NK-92 treated with Interleukin-12 subunit alpha and Interleukin-12 subunit beta, amount 100 ng/mL, for 24 hours (cell line): ENCODE measurements around the gene PTPRN2.

Experiments used
- DNase-seq: peaks from one replicate; lab custom pipeline; 2025; lab: John Stamatoyannopoulos, UW

The PTPRN2 gene

DNA sequence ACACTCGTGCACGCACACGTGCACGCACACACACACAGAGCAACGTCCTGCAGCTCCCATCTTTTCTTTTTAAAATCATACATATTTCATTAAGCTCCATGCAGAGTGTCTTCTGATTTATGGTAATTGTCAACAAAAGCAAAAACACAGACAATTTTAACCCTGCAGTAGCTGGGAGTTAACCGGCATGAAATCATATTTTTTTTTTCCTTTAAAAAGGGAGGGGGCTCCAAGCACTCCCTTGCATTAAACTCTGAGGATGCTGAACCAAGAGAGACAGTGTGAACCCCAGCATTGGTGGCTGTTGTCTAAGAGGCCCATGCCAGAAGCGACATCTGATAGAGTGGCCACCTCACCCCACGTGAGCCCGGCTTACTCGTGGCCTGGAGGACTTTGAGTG is 708.2 kb downstream of the PTPRN2 start:
- no peak for DNase-seq

DNA sequence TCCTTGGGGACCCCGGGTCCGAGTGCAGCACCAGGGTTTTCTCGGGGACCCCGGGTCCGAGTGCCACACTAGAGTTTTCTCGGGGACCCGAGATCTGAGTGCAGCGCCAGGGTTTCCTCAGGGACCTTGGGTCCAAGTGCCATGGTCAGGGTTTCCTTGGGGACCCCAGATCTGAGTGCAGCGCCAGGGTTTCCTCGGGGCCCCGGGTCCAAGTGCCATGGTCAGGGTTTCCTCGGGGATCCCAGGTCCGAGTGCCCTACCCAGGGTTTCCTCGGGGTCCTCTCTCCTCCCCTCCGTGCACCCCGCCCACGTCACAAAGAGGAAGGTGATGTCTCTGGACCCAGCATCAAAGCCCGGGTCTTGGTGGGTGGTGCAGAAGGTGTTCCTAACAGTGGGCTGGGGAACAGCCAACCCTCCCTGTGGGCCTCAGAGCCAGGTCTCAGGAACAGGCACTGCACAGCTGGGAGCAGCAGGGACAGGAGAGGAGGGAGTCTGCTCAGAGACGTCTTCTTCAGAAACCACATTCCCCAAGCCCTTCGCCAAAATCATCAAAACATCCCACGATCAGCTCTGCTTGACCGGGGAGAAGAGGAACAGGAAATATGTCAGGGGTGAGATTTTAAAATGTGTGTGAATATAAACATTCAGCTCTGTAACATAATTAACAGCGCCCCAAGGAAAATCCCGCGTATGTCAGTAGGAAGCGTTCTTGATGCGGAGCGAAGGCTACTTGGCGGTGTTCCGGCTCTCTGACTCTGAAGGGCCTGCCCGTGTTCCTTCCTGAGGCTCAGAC is 710.1 kb downstream of the PTPRN2 start:
- no peak for DNase-seq

DNA sequence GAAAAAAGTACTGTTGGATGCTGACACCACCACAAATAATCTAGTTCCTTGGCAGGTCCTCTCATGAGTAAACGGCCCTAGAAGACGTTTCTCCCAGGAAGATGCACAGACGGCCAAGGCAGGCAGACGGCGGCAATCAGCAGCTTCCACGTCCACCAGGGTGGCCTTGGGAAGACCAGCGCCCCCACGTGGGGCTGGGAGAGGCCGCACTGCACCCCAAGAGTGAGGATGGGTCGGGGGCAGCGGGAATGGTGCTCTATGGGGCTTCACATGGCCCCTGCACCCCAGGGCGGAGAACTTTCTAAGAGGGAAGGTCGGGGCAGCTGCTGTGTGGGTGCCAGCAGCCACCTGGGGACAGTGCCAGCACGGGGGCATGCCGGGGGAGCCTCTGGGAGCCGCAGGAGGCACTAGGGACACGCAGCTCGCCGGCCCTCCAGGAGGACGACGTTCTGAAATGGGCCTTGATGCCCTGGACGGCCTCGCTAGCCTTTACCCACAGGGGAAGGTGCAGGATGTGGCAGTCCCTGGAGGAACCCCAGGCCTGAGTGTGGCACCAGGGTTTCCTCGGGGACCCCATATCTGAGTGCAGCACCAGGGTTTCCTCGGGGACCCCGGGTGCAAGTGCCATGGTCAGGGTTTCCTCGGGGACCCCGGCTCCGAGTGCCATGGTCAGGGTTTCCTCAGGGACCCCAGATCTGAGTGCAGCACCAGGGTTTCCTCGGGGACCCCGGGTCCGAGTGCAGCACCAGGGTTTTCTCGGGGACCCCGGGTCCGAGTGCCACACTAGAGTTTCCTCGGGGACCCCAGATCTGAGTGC is 710.9 kb downstream of the PTPRN2 start:
- DNase-seq = no peak

DNA sequence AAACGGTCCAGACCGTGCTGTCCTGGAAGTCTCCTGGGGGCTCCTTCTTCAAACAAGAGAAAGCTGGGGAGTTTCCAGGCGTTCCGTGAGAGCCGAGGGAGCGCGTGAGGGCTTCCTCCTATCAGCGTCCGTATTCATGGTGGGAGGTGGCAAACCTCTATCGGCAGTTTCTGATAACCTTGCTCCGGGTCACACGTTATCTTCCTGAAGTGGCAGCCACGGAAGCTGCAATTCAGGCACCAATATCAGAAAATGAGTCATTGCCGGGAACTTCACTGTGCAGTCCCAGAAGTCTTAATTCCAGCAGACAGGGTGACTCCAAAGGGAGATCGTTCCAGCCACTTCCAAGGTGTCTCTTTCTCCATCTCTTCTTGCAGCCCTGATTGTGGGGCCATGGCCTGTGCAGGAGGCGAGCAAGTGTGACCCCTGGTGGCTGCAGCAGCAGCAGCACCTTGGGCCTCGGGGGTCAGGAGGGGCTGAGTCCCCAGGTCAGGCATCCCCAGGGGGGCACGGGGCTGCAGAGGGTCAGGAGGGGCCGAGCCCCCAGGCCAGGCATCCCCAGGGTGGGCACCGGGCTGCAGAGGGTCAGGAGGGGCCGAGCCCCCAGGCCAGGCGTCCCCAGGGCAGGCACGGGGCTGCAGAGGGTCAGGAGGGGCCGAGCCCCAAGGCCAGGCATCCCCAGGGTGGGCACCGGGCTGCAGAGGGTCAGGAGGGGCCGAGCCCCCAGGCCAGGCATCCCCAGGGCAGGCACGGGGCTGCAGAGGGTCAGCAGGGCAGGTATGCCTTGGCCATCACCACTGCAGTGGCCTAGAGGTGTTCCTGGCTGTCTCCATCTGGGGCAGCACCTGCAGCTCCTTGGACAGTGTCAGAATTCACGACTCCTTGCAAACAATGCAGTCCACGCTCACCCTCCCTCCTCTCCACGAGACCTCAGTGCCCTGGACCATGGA is 712.1 kb downstream of the PTPRN2 start:
- no peak for DNase-seq

- DNase-seq = no peak
These were observed 712.8 kb downstream of the PTPRN2 start for GRCh38 chr7:157874870-157875229.

- DNase-seq = no peak
These were observed 713.3 kb downstream of the PTPRN2 start for GRCh38 chr7:157874208-157874816.

DNA sequence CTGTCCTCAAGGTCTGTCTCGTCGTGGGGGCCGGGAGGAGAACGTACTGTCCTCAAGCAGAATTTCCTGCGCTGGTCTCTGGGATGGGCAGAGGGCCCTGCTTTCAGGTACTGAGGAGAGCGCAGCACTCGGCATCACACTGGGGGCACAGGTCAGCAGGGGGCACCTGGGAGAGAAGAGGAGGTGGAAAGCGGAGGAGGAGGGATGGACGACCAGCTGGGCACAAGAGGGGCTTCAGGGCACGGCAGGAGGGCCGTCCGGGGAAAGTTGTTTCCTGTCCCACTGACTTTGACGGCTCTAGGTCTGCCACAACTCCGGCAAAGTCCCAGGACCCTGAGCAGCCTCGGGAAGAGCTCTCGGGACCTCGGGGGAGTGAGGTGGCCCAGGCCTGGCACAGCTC is 714.0 kb downstream of the PTPRN2 start:
- DNase-seq = no peak

DNA sequence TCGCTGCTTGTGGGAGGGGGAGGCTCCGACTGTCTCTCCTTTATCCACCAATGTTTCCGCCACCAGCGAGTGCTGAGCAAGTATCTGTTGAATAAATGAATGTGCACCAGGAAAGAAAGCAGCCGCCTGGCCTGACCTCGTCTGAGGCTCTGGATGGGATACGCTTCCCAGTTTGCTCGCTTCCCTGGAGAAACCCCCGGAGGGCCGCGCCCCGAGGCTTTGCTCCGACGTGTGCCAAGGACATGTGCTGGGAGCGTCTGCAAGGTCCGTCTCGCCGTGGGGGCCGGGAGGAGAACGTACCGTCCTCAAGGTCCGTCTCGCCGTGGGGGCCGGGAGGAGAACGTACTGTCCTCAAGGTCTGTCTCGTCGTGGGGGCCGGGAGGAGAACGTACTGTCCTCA is 714.4 kb downstream of the PTPRN2 start:
- DNase-seq = no peak

DNA sequence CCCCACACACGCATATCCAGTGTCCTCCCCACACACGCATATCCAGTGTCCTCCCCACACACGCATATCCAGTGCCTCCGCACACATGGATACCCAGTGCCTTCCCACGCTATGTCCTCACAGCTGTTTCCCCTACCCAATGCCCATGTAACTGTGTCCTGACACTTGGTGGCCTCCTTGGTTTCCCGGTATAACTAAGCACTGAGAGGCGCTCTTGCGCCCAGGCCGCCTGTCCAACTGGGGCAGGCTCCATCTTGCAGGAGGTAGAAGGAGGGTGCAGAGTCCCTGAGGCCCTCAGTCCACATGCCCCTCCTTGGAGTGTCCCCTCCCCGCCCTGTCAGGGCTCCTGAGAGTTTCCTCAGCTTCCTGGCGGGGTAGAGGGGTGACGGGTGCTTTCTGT is 715.2 kb downstream of the PTPRN2 start:
- DNase-seq = no peak

DNA sequence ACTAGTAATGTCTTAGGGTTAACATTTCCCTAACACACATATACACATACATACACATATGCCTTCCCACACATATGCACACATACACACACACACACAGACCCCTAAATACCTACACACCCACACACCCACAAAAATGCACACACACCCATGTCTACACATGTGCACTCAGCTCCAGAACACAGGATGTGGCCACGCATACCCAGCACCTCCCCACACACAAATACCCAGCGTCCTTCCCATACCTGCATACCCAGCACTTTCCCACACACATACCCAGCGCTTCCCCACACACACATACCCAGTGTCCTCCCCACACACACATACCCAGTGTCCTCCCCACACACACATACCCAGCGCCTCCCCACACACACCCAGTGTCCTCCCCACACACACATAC is 715.9 kb downstream of the PTPRN2 start:
- DNase-seq = no peak

DNA sequence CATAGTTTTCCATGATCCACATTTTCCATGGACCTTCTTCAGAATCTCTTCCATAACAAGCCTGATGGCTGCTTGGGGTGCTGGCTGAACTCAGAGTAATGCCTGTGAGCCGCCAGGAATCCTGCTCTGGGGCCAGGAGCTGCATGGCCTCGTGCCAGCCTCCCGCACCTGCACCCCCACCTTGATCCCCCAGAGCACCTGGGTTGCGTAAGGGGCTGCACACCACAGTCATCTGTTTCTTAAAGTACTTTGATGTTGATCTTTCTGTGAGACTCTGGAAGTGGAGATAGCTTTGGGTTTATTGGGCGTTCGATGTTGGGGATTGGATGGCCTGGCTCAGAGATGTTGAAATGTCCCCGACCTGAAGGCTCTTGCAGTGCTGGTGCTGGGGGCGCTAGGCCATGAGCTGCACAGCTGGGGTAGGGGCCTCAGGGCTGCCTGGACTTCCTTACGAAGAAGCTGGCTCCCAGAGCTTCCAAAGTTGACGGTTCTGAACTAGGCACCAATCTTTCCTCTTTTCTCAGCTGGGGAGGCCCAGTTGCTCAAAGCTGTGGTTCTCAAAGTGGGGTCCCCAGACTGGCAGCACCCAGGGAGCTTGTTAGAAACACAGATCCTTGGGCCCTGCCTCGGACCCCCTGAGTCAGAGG is 716.9 kb downstream of the PTPRN2 start:
- DNase-seq = no peak

GRCh38 chr7:157869793-157870192 is 717.8 kb downstream of the PTPRN2 start:
- DNase-seq = no peak

- no peak for DNase-seq
These were observed 719.8 kb downstream of the PTPRN2 start for GRCh38 chr7:157867685-157868305.

DNA sequence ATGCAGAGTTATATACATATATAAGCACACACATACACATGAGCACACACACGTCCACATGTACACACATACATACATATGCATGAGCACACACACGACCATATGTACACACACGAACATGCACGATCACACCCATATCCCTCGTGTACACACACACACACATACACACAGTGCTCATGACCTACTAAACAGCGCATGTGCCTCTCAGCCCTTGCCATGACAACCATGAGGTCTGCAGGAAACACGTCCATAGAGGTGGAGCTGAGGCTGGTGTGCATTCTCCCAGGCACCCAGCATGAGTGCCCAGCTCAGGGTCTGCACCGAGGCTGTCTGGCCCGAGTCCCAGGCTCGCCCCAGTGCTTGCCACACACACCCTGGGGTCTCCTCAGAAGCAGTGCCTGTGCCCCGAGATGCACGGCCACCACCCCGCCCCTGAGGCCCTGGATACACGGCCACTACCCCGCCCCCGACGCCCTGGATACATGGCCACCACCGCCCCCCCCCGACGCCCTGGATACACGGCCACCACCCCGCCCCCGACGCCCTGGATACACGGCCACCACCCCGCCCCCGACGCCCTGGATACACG is 721.2 kb downstream of the PTPRN2 start:
- DNase-seq = no peak

DNA sequence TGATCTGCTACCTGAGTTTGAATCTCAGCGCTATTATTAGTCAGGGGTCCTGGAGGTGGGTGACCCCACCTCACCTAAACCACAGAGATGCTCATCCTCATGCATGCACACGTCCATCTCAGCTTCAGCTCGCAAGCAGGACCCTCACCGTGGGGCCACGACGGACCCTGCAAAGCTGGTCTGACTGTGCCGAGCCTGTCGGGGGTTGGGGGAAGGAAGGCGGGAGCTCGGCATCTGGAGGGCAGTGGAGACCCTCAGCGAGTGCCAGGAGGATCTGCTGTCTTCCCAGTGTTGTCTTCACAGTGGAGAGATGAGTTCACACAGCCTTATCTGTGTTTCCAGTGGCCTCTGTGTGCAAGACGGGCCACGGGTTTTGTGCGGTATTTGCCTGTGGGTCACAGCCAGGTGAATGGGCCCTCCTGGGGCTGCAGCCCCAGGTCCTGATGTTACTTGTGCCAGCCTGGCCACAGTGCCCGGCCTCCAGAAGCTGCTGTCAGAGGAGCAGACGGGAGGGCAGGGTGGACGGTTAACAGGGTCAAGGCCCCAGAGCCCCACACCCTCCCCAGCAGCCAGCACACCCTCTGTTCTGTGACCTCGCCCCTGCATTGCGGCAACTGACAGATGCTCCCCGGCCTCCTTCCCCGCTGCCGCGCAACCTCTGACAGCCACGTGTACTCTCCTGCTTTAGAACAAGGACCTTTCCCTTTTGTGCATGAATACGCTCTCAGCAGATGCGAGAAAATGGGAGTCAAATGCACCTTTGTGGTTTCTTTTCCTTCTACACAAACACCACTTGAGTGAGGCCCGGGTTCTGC is 722.1 kb downstream of the PTPRN2 start:
- no peak for DNase-seq

- no peak for DNase-seq
These were observed 722.7 kb downstream of the PTPRN2 start for GRCh38 chr7:157864911-157865310.

- DNase-seq = no peak
These were observed 723.5 kb downstream of the PTPRN2 start for GRCh38 chr7:157863906-157864810.

GRCh38 chr7:157863176-157863575 is 724.4 kb downstream of the PTPRN2 start:
- DNase-seq = no peak

DNA sequence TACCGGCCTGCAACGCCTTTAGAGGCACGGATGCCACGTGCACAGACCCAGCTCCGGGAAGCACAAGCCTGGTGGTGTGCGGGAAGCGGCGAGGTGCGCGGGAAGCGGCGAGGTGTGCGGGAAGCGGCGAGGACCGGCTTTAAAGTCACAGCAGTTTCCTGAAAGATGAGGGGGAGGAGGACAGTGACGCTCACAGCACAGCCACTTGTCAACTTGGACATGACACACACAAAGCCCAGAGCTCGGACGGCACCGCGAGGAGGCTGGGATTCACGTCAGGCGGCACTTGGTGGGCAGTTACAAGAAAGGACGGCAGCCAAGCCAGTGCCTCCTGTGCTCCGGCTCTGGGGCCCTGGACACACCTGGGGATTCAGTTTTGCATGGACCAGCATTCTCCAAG is 724.9 kb downstream of the PTPRN2 start:
- DNase-seq = no peak
